B cell (primary cell): Measurements from ENCODE around the gene SFSWAP. TPM values are rescaled to one million over a fixed set of nuclear protein-coding genes. Genes with fewer than 3 reads are reported as not detected.
"Not testable (repeated sequence)": the region's sequence is repeated elsewhere in the genome, so short reads cannot be mapped to it uniquely, and the experiment has no call there.

ENCODE experiments used
- ATAC-seq: fragments of 200-7000 bp; cut with Tn5 transposase; one replicate; pipeline ENCODE4 v1.10.0; 2021; ENCODE audit warnings: low read depth, mild to moderate bottlenecking, moderate number of reproducible peaks, moderate library complexity
- CTCF ChIA-PET: fragments of 350-600 bp; sonication (Branson Sonifier 250); formaldehyde crosslinking; loops from one replicate; lab custom pipeline; 2021; ENCODE audit warnings: antibody characterized with exemption, inconsistent platforms; lab: Charles Lee
- POLR2A ChIA-PET: fragments of 350-600 bp; sonication (Branson Sonifier 250); formaldehyde crosslinking; loops from one replicate; lab custom pipeline; 2021; ENCODE audit warnings: antibody characterized with exemption; lab: Charles Lee
- DNase-seq: peaks from one replicate; pipeline ENCODE4 v3.0.0; 2013
- H2AFZ ChIP-seq: 2 replicates; pipeline ENCODE4 v1.6.1; 2012; ENCODE audit warnings: mild to moderate bottlenecking, low read depth, low read length; ENCODE audit not compliant: insufficient read depth, poor library complexity, severe bottlenecking
- H3K27ac ChIP-seq, 2 donors: 1 replicate in 1 of 2; 2 replicates in 1 of 2; pipeline ENCODE4 v1.5.1; 2012 to 2013; ENCODE audit warnings: low read length in 2 of 2, mild to moderate bottlenecking in 2 of 2, moderate library complexity in 1 of 2
- H3K27me3 ChIP-seq, 4 experiments: fragments of 200-600 bp in 1 of 4; sonication (generic) in 1 of 4; replicated peaks in 1 of 4; 1 replicate in 2 of 4; 2 replicates in 2 of 4; pipeline versions ENCODE4 v1.6.1 to v1.7.0; 2013 to 2016; ENCODE audit warnings: low read length in 3 of 4, mild to moderate bottlenecking in 2 of 4, mixed read lengths in 1 of 4, moderate library complexity in 1 of 4; ENCODE audit not compliant: insufficient read depth in 4 of 4, control insufficient read depth in 3 of 4; ENCODE audit errors: control extremely low read depth in 1 of 4
- H3K36me3 ChIP-seq, 2 experiments: replicated peaks in 1 of 2; 1 replicate in 1 of 2; 2 replicates in 1 of 2; pipeline versions ENCODE4 v1.6.1 to v1.7.1; 2013; ENCODE audit warnings: low read length in 1 of 2; ENCODE audit not compliant: insufficient read depth in 2 of 2, control insufficient read depth in 1 of 2; ENCODE audit errors: control extremely low read depth in 1 of 2, extremely low read depth in 1 of 2
- H3K4me1 ChIP-seq, 2 donors: fragments of 200-600 bp in 1 of 2; sonication (generic) in 1 of 2; 1 replicate in 1 of 2; 2 replicates in 1 of 2; pipeline versions ENCODE4 v1.5.1 to v1.6.1; 2013 to 2017; ENCODE audit warnings: low read length in 2 of 2; ENCODE audit not compliant: control insufficient read depth in 2 of 2, insufficient read depth in 2 of 2
- H3K4me2 ChIP-seq: replicated peaks from 2 replicates; pipeline ENCODE3; 2012; ENCODE audit warnings: mild to moderate bottlenecking, low read depth, low read length; ENCODE audit not compliant: poor library complexity, severe bottlenecking
- H3K4me3 ChIP-seq, 5 experiments: fragments of 200-600 bp in 1 of 5; sonication (generic) in 1 of 5; 1 replicate in 3 of 5; 2 replicates in 2 of 5; pipeline versions ENCODE4 v1.5.1 to v1.7.0; 2011 to 2016; ENCODE audit warnings: low read length in 4 of 5, mild to moderate bottlenecking in 4 of 5, low read depth in 2 of 5, control low read depth in 1 of 5, moderate library complexity in 1 of 5; ENCODE audit not compliant: insufficient read depth in 1 of 5; ENCODE audit errors: control extremely low read depth in 1 of 5, extremely low read depth in 1 of 5
- H3K79me2 ChIP-seq: fragments of 200-600 bp; sonication (generic); one replicate; pipeline ENCODE4 v1.6.0; 2016; ENCODE audit warnings: low read length; ENCODE audit not compliant: control insufficient read depth, insufficient read depth
- H3K9ac ChIP-seq: fragments of 200-600 bp; sonication (generic); 2 replicates; pipeline ENCODE4 v1.6.1; 2017; ENCODE audit warnings: mild to moderate bottlenecking, low read length, moderate library complexity
- H3K9me3 ChIP-seq, 3 donors: one replicate each; pipeline versions ENCODE4 v1.6.1 to v1.7.1; 2013; ENCODE audit warnings: low read length in 2 of 3; ENCODE audit not compliant: control insufficient read depth in 2 of 3, insufficient read depth in 1 of 3; ENCODE audit errors: control extremely low read depth in 1 of 3
- H4K20me1 ChIP-seq: 2 replicates; pipeline ENCODE4 v1.6.0; 2012; ENCODE audit warnings: mild to moderate bottlenecking, low read length; ENCODE audit not compliant: insufficient read depth, control insufficient read depth, poor library complexity, severe bottlenecking
- H3K27ac Mint-ChIP-seq: one replicate; pipeline ENCODE4 v1.8.0; 2021; ENCODE audit warnings: mixed read lengths
- H3K27me3 Mint-ChIP-seq: one replicate; pipeline ENCODE4 v1.8.0; 2021; ENCODE audit warnings: mixed read lengths
- H3K4me1 Mint-ChIP-seq: one replicate; pipeline ENCODE4 v1.8.0; 2021; ENCODE audit warnings: mixed read lengths
- H3K4me3 Mint-ChIP-seq: one replicate; pipeline ENCODE4 v1.8.0; 2021; ENCODE audit warnings: mixed read lengths
- H3K9me3 Mint-ChIP-seq: one replicate; pipeline ENCODE4 v1.8.0; 2022; ENCODE audit warnings: mixed read lengths; ENCODE audit not compliant: insufficient read depth
- WGBS: methylation state at CpG from one replicate; pipeline ENCODE4 v1.1.5; 2013; ENCODE audit warnings: missing lambda C conversion rate; ENCODE audit not compliant: insufficient coverage; 5-methylcytosine and 5-hydroxymethylcytosine counted together
- intact Hi-C: fragments of 100-400 bp; cut with micrococcal nuclease; formaldehyde crosslinking; loops from one replicate; pipeline ENCODE4 v1.10.0; 2022
- polyA plus RNA-seq: library from polyadenylated mRNA; depleted of rRNA; stranded (reverse); fragments of >200 nt; gene quantifications from 2 replicates; pipeline ENCODE4 v1.2.3, GENCODE V29; 2012
- total RNA-seq, 2 donors: library from RNA; stranded (reverse); fragments of 120-200 nt in 1 of 2; gene quantifications; 1 replicate in 1 of 2; 2 replicates in 1 of 2; pipeline versions ENCODE4 v1.2.3 to v1.2.4, GENCODE V29; 2013 to 2022

Gene SFSWAP
- total and polyA plus RNA-seq, 2 donors (not counting 1 experiment from before 2014, with no cell fraction given) = 69.3 to 122 TPM

- H3K79me2 ChIP-seq, H2AFZ ChIP-seq, CTCF ChIA-PET, POLR2A ChIA-PET, H3K4me2 ChIP-seq, H3K9ac ChIP-seq, H3K9me3 Mint-ChIP-seq, H4K20me1 ChIP-seq, H3K27me3 Mint-ChIP-seq, H3K4me3 Mint-ChIP-seq, H3K36me3 ChIP-seq, DNase-seq, H3K27me3 ChIP-seq, H3K27ac ChIP-seq, intact Hi-C loops, H3K27ac Mint-ChIP-seq, ATAC-seq, H3K4me3 ChIP-seq, H3K4me1 ChIP-seq, H3K4me1 Mint-ChIP-seq: not testable (repeated sequence)
- peaks cover 0 to 10% (median 0%) of the 10 kb centered on the region in 3 donors for H3K9me3 ChIP-seq
- WGBS = no CpG with 5 or more reads among the region's 23 CpGs
Observed at GRCh38 chr12:131679816-131680215, 31.1 kb upstream of the SFSWAP start.

DNA sequence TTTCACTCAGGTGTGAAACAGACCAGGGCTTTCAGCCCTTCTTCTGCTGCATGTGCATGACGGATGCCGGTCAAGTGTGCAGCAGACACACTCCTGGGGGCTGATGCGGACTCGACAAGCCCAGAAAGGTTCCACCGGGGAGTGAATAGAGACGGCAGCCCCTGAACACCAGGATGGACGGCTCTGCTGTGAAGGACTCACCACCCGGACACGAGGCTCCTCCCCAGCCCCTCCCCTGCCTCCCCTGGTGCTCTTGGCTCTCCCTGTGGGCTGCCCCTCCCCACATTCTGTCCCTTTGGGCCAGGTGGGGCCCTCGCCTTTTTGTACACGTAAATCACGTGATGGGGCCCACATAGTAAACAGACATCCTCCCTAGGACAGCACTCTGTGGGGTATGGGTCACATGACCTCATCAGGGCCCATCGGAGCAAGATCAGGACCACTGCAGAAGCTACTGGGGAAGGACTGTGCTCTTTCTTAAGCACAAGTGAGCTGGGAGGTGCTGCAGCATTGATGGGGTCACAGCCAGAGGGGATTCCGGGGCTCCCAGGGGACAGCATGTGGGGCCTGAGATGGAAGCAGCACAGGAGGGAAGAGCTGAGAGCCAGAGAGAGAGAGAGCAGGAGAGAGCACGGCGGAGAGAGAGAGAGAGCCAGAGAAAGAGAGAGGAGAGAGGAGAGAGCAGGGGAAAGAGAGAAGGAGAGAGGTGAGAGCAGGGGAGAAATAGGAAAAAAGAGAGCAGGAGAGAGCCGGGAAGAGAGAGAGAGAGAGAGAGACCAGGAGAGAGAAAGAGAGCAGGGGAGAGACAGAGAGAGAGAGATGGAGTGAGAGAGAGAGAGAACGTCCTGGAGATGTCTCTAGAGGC is 30.3 kb upstream of the SFSWAP start:
- H3K4me1 ChIP-seq, H3K36me3 ChIP-seq, ATAC-seq, H4K20me1 ChIP-seq, H3K4me3 ChIP-seq, H3K9ac ChIP-seq, intact Hi-C loops, H3K79me2 ChIP-seq, H3K27me3 ChIP-seq, H3K9me3 Mint-ChIP-seq, H3K27ac ChIP-seq, H3K4me3 Mint-ChIP-seq, POLR2A ChIA-PET, DNase-seq, H3K4me2 ChIP-seq, H3K27ac Mint-ChIP-seq, H3K27me3 Mint-ChIP-seq, CTCF ChIA-PET, H2AFZ ChIP-seq, H3K4me1 Mint-ChIP-seq: not testable (repeated sequence)
- 93% methylated on average over 10 of the region's 18 CpGs for WGBS
- peaks cover 0 to 10% (median 0%) of the 10 kb centered on the region in 3 donors for H3K9me3 ChIP-seq
